Uterus (tissue), 4 donors: ENCODE data around the gene TTLL6. TPM values are rescaled to one million over a fixed set of nuclear protein-coding genes. Genes with fewer than 3 reads are reported as not detected.

Experiments used
- DNase-seq, 2 donors: peaks; one replicate each; pipeline ENCODE4 v3.0.0-alpha.2; 2019 to 2020
- H3K27ac ChIP-seq, 2 donors: fragments of 200-600 bp; sonication (generic); 1 replicate in 1 of 2; 2 replicates in 1 of 2; pipeline ENCODE4 v1.5.1; 2016 to 2018
- H3K27me3 ChIP-seq, 2 donors: fragments of 200-600 bp; sonication (generic); one replicate each; pipeline ENCODE4 v1.5.1; 2018 to 2019; ENCODE audit warnings: control low read depth in 1 of 2
- H3K36me3 ChIP-seq, 2 donors: fragments of 200-600 bp; sonication (generic); one replicate each; pipeline ENCODE4 v1.5.1; 2019; ENCODE audit warnings: control low read depth in 1 of 2
- H3K4me1 ChIP-seq, 2 donors: fragments of 200-600 bp; sonication (generic); one replicate each; pipeline ENCODE4 v1.5.1; 2018 to 2019; ENCODE audit warnings: control low read depth in 1 of 2
- H3K4me3 ChIP-seq, 2 donors: fragments of 200-600 bp; sonication (generic); 1 replicate in 1 of 2; 2 replicates in 1 of 2; pipeline ENCODE4 v1.5.1; 2018 to 2019; ENCODE audit warnings: mild to moderate bottlenecking in 1 of 2
- H3K9me3 ChIP-seq, 2 donors: fragments of 200-600 bp; sonication (generic); one replicate each; pipeline ENCODE4 v1.5.1; 2019; ENCODE audit warnings: control low read depth in 1 of 2
- POLR2A ChIP-seq, 2 donors: fragments of 450-650 bp; IDR thresholded peaks; one replicate each; pipeline ENCODE4 v1.6.1; 2016; ENCODE audit warnings: antibody characterized with exemption in 2 of 2, mild to moderate bottlenecking in 1 of 2, moderate library complexity in 1 of 2
- intact Hi-C: fragments of 100-400 bp; cut with DNase I; formaldehyde crosslinking; loops from one replicate; pipeline ENCODE4 v1.15.1; 2023; ENCODE audit warnings: low total_unique reads
- total RNA-seq, 4 donors: library from RNA; depleted of rRNA in 3 of 4; stranded (reverse); fragments of >200 nt in 3 of 4; gene quantifications; one replicate each; pipeline versions ENCODE4 v1.1.0 to v1.2.4, GENCODE V29; 2014 to 2023
- TF ChIP-seq, protein P1 (sequence below), 4 experiments: fragments of 200-600 bp in 2 of 4; fragments of 450-650 bp in 2 of 4; sonication (generic) in 2 of 4; IDR thresholded peaks; one replicate each; pipeline ENCODE4 v1.5.1; 2016 to 2019; ENCODE audit warnings: antibody characterized with exemption in 4 of 4, mild to moderate bottlenecking in 2 of 4, moderate library complexity in 1 of 4
- donor health status: DM: yes; HTN: yes; CAD: no.

TTLL6 gene
- total RNA-seq, 4 donors from 2014 or later, result 0.41 to 0.91 TPM; not detected in 2

DNA sequence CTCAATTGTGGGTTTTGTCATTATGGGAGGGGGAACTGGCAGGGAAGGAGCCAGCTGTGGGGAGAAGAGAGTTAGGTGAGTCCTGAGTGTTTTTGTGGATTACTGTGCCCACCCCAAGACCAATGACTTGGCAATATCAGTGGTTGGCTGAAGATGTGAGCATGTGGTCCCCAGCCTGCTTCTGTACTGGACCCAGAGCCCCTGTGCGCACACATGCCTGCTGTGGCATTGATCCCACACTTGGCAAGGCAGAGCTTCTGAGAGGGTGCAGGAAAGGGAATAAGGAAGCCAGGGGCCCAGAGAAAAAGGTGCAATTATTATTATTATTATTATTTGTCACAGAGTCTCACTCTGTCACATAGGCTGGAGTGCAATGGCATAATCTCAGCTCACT, 96.0 kb downstream of the TTLL6 start:
- no peaks in the 10 kb centered on the region for H3K36me3 ChIP-seq
- no peak overlapping the region for H3K4me3 ChIP-seq
- no peak for DNase-seq
- H3K9me3 ChIP-seq, result no peaks in the 10 kb centered on the region
- no peaks in the 10 kb centered on the region for H3K4me1 ChIP-seq
- no peak overlapping the region for H3K27ac ChIP-seq
- TF ChIP-seq, protein P1, sequence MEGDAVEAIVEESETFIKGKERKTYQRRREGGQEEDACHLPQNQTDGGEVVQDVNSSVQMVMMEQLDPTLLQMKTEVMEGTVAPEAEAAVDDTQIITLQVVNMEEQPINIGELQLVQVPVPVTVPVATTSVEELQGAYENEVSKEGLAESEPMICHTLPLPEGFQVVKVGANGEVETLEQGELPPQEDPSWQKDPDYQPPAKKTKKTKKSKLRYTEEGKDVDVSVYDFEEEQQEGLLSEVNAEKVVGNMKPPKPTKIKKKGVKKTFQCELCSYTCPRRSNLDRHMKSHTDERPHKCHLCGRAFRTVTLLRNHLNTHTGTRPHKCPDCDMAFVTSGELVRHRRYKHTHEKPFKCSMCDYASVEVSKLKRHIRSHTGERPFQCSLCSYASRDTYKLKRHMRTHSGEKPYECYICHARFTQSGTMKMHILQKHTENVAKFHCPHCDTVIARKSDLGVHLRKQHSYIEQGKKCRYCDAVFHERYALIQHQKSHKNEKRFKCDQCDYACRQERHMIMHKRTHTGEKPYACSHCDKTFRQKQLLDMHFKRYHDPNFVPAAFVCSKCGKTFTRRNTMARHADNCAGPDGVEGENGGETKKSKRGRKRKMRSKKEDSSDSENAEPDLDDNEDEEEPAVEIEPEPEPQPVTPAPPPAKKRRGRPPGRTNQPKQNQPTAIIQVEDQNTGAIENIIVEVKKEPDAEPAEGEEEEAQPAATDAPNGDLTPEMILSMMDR (IDR thresholded peaks at IDR 0.05), result no peak
- TF ChIP-seq POLR2A (IDR thresholded peaks at IDR 0.05), result no peak
- peaks cover 50 to 98% of the 10 kb centered on the region in 2 donors for H3K27me3 ChIP-seq
- intact Hi-C loops, result loop anchor here (5.0 kb wide), 1 partner anchor 161 kb away; no protein-coding TSS in a partner anchor

DNA sequence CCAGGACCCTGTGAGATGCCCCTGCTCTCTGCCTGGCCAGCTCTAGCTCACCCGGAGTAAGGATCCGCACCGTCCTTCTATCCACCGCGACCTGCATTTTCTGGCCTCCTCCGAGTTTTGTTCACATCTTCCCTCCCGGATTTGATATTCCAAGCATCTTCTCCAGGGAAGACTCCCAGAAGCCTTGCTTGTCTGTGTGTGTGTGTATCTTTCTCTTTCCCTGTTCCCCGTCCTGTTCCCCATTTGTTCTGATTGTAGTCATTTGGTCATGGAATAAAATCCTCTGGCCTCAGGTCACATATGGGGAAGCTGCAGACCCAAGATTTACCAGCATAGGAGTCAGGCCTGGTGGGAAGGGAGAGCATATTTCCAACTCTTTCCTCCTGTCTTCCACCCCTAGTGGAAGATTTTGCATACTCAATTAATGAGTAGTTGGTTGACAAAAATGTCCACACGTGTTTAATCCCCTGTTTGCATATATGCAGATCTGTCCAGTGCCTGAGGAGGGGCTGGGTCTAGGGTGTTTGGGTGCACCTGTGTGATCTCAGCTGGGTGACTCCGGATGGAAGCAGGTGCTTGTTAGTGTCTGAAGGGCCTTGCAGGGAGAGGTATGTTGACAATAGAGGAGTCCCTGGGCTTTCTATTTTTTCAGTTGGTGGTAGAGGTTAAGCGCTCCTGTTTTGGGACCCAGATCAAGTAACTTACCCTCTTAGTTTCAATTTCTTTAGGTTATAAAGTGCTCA, 96.6 kb downstream of the TTLL6 start:
- Histone ChIP-seq H3K4me3 (no peak overlapping the region), H3K9me3 (no peaks in the 10 kb centered on the region), H3K27me3 (peaks cover 46 to 98% of the 10 kb centered on the region in 2 donors), H3K27ac (no peak overlapping the region), H3K36me3 (no peaks in the 10 kb centered on the region), H3K4me1 (no peaks in the 10 kb centered on the region)
- no peak for TF ChIP-seq POLR2A (IDR thresholded peaks at IDR 0.05)
- TF ChIP-seq, protein P1 (IDR thresholded peaks at IDR 0.05), result no peak
- intact Hi-C loops, result loop anchor here (5.0 kb wide), 1 partner anchor 162 kb away; no protein-coding TSS in a partner anchor
- no peak for DNase-seq

DNA sequence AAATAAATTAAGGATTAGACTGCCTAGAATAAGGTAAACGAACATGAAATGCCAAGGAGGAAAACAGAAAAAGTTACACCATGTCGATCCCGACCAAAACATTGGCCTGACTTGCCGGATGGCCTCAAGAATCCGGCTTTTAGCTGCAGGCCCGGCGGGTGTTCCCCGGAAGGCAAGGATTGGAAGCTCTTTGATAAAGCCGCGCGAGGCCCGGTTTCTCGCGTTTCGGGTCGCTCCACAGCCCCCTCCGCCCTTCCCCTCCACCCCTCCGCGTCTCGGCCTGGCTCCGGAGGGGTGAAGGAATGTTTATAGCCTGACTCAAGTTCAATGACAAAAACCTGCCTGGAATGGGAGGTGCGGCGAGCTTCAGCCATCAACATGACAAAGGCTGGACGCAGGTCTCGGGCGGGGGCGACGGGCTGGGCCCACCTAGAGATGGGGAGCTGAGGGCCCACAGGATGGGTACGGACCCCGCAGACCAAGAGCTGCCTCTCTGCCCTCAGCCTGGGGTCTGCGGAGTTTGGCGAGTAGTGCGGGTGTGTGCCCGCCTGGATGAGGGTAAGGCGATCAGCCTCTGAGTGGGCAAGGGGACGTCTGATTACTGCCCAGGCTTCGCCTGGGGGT, 97.3 kb downstream of the TTLL6 start:
- DNase-seq, result no peak
- intact Hi-C loops, result loop anchor here (5.0 kb wide), 1 partner anchor 163 kb away; no protein-coding TSS in a partner anchor
- no peaks in the 10 kb centered on the region for H3K36me3 ChIP-seq
- TF ChIP-seq, protein P1 (IDR thresholded peaks at IDR 0.05), result no peak
- TF ChIP-seq POLR2A (IDR thresholded peaks at IDR 0.05), result no peak
- H3K9me3 ChIP-seq, result no peaks in the 10 kb centered on the region
- H3K4me3 ChIP-seq, result no peak overlapping the region
- no peak overlapping the region for H3K27ac ChIP-seq
- no peaks in the 10 kb centered on the region for H3K4me1 ChIP-seq
- H3K27me3 ChIP-seq, result peaks cover 44 to 96% of the 10 kb centered on the region in 2 donors

DNA sequence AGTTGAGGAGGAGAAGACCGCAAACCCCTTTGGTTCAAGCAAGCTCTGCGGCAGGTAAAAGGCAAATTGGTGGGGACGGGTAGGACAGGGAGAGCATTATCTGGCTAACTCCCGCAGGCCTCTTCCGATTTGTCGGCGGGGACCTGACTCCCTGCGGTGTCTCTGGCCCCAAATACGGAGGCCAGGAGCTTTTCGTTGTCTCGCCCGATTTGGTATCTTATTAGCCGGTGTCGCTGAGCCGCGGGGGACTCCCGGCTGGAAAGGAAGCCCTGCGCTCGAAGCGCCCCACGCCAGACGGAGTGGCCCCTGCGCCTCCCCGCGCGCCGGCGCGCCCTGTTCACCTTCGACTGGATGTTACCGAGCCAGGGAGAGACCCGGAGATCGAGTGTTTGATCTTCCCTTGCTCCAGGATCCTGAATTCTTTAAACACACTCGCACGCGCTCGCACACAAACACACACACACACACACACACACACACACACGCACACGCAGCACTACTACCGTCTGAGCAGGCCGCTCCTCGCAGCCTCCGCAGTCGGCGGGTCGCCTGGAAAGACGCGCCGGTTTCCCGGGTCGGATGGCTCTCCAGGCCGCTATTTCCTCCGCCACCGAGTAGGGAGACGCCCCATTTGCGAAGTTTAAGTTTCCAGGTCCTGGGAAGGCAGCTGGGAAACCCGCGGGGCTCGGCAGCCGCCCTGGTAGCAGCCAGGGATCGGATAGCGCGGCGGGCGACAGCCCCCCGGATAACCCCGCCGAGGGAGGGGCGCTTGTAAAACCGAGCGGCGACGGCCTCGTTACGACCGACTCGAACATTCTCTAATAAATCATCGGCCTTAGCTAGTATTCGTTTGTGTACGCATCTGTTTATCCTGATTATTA, 98.0 kb downstream of the TTLL6 start:
- TF ChIP-seq POLR2A (IDR thresholded peaks at IDR 0.05), result no peak
- TF ChIP-seq, protein P1 (IDR thresholded peaks at IDR 0.05), result no peak
- peaks cover 44 to 98% of the 10 kb centered on the region in 2 donors for H3K27me3 ChIP-seq
- H3K36me3 ChIP-seq, result no peaks in the 10 kb centered on the region
- DNase-seq, result no peak
- H3K4me3 ChIP-seq, result no peak overlapping the region
- intact Hi-C loops, result no loop called here
- H3K9me3 ChIP-seq, result no peaks in the 10 kb centered on the region
- no peaks in the 10 kb centered on the region for H3K4me1 ChIP-seq
- H3K27ac ChIP-seq, result no peak overlapping the region
